Activated naive CD8-positive, alpha-beta T cell treated with anti-CD3 and anti-CD28 coated beads, Interleukin-2, amount 50 U/mL, for 16 hours (primary cell): ENCODE results near the gene SLC9A6.

Source experiments
- DNase-seq: peaks from one replicate; pipeline ENCODE4 v3.0.0-alpha.2; 2020; ENCODE audit warnings: low read depth, low spot score

Gene SLC9A6

DNA sequence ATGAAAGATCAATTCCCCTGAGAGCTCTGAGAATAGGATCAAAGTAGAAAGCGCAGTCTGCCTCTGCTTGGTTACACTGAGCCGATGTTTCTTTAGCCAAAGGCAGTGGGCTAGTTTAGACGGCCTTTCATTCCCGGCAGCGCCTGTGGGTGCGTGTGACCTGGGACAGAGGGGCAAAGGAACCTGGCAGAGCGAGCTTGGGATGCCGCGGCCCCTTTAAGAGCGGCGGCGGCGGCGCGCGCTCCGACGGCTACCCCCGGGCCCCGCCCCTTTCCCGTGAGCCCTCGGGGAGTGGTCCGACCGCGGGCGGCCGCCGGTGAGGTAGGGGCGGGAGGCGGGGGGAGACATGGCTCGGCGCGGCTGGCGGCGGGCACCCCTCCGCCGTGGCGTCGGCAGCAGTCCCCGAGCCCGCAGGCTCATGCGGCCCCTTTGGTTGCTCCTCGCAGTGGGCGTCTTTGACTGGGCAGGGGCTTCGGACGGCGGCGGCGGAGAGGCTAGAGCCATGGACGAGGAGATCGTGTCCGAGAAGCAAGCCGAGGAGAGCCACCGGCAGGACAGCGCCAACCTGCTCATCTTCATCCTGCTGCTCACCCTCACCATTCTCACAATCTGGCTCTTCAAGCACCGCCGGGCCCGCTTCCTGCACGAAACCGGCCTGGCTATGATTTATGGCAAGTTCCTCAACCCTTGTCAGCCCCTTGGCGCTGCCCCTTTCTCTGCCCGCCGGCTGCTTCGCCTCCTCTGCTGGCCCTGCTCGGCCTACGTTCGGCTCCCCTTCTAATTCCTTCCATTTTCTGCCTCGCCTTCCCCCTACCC, at the start of gene SLC9A6:
Gene SLC9A6 (plus strand): TSS at position 279 of the 816 bp plus-strand sequence. CDS start 224 bp downstream, at position 503.
- peak; percentile 15 for DNase-seq

DNA sequence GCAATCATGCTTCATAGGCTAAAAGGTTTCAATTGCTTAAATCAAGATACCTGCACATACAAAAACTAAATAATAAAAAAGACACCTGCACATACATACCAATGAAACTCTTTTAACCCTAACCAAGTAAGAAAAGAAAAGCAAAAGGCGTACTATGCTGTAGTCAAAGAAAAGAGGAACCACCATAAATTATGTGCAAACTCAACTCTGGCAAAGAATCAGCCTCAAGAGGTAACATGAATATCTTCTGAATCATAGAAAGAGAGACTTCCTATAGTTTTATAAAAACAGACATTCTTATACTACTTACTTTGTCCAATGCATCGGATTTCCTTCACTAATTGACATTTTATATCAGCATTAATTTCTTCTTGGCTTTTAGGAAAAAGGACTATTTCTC, 40.7 kb upstream of the SLC9A6 start:
- no peak for DNase-seq

DNA sequence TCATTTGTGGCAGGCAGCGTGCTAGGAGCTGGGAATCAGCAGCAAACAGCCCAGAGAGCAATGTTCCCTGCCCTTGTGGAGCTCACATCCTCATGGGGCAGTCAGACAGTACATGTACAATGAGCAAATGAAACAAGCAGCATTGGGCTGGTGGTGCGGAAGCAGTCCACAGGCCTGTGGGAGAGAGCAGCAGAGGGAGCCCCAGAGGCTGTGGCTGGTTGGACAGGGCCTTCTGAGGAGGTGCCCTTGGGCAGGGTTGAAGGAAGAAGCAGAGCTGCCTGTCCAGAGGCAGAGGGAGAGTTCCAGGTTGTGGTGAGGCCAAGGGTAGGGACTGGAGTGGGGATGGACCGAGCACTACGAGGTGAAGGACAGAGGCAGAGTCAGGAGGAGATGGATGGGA, 33.9 kb upstream of the SLC9A6 start:
- DNase-seq, result no peak

DNA sequence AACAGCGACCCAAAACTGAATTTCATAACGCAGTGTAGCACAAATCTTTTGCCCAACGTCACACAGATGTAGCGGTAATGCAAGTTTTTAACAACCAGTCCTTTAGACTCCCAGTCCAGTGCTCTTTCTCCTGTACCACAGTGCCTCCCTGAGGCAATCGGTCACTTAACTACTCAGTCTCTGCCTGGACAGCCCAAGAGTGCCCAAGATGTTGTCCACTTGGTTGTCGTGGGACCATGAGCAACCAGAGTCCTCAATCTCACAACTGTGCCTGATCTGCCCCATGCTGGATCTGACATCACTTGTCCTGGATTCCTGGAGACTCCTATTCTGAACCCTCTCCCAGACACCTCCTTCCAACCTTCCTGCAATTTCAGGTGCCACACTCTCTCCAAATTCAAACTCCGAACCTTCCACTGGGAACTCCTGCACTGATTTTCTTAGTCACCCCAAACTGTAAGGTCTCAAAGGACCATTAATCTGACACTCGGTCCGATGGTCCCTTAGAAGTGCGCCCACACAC, 12.1 kb upstream of the SLC9A6 start:
- DNase-seq, result no peak

DNA sequence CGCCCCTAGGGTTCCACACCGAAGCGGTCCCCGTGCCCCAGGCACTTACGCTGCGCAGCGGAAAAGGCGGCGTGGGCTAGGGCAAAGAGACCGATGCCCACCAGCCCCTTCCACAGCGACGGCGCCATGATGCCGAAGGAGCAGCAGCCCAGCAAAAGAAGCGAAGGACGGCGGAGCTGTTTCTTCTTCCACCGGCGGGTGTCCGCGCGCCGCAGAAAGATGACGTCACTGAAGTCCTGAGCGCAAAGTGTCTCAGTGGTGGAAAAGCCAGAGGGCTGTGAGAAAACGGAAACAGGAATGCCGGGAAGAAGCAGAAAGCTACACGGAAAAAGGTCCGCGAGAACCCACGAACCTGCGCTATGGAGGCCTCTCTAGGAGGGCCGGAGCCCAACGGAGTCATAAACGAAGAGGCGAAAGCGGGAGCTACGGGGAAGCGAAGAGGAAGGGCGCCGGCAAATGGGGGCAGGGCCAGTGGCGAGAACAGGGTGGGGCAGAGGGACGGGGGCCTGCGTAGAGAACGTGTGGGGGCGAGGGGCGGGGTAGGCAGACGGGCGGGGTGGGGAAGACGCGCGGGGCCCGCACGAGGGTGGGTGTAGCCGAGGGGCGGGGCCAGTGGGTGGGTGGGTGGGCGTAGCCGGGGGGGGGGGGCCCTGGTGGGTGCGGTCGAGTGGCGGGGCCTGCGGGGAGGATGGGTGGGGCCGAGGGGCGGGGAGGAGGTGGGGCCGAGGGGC, 11.5 kb upstream of the SLC9A6 start, which contains the start of gene MMGT1:
Gene MMGT1 (minus strand): TSS at position 441 of the 731 bp plus-strand sequence. CDS start 313 bp downstream, at position 128.
- peak; percentile 68 for DNase-seq

DNA sequence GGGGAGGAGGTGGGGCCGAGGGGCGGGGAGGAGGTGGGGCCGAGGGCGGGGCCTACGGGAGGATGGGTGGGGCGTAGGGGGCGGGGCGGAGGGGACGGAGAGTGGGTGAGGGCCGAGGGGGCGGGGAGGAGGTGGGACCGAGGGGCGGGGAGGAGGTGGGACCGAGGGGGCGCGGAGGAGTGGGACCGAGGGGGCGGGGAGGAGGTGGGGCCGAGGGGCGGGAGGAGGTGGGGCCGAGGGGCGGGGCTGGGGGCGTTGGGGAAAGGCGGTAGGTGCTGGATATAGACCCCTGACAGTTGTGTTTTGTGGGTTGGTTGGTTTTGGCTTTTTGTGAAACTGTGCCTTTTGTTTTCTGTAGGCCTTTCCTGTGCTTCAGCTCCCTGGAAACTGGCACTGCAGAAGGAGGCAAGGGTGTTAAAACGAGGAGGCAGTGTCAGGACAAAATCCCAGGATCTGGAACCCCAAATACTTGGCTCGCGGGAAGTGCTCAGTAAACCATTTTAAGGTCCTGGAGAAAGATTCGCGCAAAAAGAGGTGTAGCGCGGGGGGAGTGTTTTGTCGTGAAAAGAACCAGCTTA, 10.9 kb upstream of the SLC9A6 start:
- peak; percentile 29 for DNase-seq

DNA sequence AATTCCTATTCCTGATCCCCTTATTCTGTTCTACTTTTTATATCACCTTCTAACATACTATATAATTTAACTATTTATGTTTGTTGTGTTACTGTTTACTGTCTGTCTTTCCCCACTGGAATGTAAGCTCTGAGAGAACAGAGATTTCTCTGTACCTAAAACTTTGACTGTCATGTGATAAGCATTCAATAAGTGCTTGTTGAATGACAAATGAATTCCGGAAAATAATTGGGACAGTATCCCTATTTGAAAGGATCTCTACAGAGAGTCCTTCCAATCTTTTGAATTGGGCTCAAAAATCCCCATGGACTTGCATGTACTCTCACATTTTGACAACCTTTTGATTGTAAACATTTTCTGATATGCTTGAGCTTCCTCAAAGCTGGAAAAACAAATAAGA, 9.8 kb upstream of the SLC9A6 start:
- no peak for DNase-seq

DNA sequence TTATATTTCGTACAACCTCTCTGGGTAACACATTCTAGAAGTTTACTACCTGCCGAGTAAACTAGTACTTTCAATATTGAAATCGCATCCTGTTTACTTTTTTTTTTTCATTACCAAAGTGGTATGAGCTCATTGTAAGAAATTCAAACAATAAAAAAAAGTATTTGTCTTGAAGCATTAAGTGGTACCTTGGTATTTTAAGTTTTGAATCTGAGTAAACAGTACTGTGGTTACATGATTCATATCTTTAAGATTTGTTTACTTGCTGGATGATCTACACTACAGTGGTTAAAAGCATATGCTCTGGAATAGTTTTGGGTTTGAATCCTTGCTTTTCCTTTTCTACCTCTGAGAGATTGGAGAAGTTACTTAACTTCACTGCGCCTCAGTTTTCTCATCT, 7.6 kb upstream of the SLC9A6 start:
- DNase-seq, result no peak

DNA sequence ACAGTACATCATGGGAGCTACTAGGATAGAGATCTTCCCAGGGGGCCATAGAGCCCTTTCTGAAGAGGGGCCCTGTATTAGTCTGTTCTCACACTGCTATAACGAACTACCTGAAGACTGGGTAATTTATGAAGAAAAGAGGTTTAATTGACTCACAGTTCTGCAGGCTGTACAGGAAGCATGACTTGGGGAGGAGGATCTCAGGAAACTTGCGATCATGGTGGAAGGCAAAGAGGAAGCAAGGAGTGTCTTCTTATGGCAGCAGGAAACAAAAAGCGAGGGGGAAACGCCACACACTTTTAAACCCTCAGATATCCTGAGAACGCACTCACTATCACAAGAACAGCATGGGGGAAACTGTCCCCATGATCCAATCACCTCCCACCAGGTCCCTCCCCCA, 4.2 kb upstream of the SLC9A6 start:
- DNase-seq, result no peak

DNA sequence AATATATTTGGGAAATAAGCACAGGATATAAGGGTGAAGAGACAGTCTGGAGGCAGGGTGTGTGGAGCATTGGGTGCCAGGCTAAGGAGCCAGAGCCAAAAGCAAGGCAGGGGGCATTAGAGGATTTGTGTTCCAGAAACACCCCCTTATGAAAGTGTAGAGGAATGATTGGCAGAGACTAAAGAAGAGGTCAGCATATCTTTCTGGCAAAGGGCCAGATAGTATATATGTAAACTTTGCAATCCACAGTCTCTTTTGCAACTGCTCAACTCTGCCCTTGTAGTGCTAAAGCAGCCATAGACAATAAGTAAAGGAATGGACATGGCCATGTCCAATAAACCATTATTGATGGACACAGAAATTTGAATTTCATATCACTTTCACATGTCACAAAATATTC, 3.6 kb upstream of the SLC9A6 start:
- DNase-seq, result no peak

DNA sequence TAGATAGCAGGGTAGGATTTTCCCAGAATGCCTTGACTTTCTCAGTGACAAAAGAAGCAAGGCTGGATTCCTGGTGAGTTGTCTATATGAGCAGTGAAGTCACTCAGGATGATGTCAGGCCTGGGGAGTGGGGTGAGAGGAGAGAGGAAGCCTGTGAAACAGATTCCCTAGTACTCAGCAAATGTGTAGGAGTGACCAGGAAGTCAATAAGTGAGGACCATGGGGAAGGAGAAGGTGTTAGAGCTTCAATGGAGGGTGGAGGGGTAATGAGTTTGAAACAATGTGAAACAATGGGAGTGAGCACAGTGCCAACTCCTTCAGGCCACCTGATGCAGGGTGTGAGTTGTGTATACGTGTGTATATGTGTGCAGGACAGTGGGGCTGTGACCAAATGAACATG, 2.4 kb upstream of the SLC9A6 start:
- DNase-seq, result no peak

DNA sequence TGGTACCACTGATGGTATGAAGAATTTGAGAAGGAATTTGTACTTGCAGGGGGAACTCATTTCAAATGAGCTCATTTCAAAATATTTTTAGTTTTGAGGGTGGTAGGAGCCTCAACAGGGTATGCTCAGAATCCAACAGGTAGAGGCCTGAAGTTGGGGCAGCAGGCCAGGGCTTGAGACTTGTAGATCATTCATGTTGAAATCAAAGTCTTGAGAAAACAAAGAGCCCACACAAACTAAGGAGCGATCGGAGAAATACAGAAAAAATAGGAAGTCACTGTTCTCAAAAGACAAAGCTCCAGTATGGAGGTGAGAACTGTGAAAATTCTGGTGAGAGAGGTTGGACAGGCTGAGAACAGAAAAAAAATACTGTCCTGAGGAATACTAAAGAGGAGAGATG, 979 bp upstream of the SLC9A6 start:
- DNase-seq, result no peak

DNA sequence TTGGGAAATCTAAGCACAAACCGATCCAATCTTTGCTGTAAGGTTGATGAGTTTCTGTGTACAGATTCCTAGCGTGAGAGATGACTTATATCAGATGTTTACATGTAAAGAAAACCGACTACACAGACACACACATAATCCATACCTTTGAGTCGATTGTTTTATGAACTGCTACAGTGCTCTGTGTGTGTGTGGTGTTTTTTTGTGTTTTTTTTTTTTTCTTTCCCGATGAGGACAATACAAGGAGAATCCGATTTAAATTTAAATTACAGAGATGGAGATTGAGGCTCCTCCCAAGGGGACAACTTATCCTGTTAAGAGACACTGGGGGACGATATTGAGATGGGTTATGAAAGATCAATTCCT, 461 bp upstream of the SLC9A6 start:
- no peak for DNase-seq

DNA sequence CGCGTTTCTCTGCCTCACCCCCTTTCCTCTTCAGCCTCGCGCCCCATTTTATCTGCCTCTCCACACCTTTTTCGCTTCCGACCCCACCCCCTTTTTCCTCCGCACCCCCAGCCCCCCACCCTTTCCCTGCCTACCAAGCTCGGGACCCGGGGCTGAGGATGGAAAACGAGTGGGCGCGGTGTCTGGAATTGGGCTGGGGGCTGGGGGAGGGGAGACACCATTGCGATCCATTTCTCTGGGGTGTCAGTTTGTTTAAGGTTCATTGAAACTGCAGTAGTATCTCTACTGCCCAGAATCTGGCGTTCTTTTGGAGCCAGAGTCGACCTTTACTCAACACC, 707 bp downstream of the SLC9A6 start:
- no peak for DNase-seq

DNA sequence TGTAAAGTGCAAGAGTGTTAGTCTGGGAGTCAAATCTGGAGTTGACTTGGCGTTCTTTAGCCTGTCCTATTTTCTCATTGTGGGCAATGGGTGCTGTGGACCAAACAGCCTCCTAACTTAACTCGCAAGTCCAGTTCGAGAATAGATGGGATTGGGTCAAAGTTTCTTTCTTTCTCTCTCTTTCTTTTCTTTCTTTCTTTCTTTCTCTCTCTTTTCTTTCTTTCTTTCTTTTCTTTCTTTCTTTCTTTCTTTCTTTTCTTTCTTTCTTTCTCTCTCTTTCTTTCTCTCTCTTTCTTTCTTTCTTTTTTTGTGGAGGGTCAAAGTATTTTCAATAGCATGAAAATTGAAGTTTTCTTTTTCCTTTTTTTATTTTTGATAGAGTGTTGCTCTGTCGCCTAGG, 3.0 kb downstream of the SLC9A6 start:
- no peak for DNase-seq

DNA sequence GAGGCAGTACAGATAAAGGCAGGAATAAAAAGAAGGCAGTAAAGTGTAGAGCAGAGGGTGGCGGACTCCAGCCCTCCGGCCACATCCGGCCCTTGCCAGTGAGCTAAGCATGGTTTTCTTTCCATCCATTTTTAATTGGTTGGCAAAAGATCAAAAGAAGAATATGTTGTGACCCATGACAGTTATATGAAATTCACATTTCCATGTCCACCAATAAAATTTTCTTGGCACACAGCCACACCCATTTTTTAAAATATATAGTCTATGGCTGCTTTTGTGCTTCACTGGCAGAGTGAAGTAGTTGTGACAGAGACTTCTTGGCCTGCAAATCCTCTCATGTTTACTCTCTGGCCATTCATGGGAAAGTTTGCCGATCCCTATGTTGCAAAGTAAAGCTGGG, 29.8 kb downstream of the SLC9A6 start:
- DNase-seq, result no peak

DNA sequence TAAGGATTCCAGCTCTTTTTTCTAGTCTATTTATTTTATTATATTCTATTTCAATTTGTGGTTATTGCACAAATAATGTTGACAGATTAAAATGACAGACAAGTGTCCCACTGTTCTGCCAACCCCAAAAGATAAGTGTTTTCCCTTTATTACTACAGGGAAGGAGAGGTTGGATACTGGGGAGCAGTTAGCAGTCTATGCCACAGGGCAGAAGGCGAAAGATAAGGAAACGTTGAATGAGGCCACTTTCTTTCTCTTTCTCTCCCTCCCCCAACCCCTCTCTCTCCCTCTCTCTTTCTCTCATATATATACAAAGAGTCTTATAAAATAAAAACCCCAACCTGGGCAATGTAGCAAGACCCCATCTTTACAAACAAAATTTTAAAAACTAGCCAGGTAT, 31.6 kb downstream of the SLC9A6 start:
- no peak for DNase-seq

DNA sequence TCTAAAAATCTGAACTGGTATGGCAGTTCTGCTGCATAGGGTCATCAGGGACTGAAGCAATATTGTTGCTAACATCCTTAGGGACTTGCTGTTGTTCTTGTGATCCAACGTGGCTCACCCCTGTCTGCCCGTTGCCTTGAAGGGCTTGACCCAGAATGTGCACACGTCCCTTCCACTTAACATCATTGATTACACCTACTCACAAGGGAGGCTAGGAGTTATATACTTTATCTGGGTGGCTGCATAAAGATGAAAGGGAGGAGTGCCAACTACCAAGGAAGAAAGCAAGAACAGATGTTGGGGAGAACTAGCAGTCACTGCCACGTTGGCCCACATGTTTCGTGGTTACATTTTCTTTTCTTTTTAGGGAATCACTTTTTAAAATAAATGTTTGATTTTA, 34.0 kb downstream of the SLC9A6 start:
- no peak for DNase-seq

DNA sequence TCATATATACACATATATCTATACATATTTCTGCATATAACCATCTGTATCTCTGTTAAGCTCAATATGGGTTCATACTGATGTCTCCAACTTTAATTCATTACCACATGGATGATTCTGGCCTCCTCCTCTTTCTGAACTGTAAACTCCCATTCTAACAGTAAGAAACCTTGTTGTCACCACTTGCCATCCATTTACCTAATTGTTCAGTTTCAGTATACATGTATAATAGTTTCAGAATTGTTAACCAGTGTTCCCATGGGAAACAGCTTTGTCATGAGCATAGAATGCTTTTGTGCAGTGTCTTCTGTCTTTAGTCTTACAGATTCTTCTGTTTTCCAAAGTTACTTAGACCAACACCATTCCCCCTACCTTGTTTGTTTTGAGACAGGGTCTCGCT, 35.9 kb downstream of the SLC9A6 start:
- DNase-seq, result no peak

DNA sequence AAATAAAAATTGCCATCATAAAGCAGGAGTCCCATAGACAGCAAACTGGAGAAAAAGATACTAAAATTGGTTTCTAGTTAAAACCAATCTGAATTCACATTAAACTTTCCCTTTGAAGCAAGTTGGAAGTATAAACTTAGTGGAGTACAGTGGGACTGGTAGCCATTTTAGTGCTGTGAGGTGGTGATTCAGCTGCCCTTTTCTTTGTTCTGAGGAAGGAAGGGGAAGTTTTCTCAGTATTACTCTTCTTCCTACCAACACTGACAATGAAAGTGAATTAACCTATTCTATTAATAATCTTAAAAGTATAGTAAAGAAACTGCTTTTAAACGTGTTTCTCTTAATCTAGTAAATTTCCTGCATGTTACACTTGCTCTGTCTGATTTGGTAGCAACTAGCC, 36.7 kb downstream of the SLC9A6 start:
- no peak for DNase-seq

DNA sequence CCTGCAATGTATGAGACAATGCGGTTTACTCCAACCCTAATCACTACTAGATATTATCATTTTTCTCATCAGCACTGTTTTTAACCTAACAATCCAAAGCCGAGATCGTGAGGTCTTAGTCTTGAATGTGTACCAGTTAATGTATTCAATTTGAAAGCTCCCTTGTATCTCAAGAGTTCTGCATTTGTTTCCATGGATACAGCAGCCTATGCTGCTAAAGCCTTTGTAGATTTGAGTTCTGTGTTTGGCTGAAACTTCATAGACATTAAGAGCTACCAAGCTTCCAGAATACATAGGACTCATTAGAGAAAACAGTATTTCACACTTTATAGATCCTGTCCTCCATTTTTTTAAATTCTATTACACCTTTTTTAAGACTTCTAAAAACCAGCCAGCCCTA, 39.9 kb downstream of the SLC9A6 start:
- no peak for DNase-seq

DNA sequence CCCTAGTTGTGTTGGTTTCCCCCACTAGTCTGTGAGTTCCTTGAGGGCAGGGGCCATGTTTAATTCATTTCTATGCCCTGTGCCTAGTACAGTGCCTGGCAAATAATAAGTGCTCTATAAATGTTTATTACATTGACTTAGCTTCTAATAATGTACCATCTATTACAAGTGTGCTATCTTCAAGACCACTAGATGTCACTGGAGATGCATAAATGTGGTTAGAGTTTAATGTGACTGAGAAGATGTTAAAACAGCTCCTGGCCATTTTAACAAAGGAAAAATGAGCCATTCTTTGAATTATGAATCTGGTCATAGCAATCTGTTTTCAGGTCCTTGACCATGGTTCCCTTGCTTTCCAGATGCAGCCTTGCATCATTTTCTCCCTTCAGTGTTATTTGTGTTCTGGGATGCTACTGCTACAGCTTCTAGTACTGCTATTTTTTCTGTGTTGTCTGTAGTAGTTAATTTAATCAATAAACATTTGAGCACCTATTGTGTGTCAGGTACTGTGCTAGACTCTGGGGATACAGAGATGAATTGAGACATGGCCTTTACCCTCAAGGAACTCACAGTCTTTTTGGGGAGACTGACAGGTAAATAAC, 43.2 kb downstream of the SLC9A6 start:
- DNase-seq, result no peak
